ENCODE data around the gene ZNF423. TPM values are rescaled to one million over a fixed set of nuclear protein-coding genes. Genes with fewer than 3 reads are reported as not detected.

ZNF423 gene
- total RNA-seq, 2 donors from 2014 or later = not detected

DNA sequence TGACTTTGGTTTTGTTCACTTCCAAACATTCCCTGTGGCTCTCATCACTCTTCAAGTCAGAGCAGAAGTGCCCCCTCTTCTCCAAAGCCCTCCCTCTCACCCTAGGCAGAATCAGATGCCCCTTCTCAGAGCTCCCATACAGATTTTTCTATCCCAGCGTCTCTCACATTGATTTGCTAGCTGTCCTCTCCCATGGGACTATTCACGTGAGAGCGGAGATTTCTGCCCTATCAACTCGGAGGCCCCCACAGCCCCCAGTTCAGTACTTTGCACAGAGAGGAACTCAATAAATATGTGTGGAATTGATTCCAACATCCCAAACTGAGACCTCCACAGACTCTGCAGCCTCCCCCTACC, 299.7 kb downstream of the ZNF423 start:
- Mint-ChIP-seq H3K4me1 (ENCODE audit: low read depth) (no peaks in the 10 kb centered on the region), H3K27ac (no peak overlapping the region), H3K36me3 (ENCODE audit: insufficient read depth in 2 of 2) (no peaks in the 10 kb centered on the region), H3K4me3 (no peak overlapping the region), H3K9me3 (no peaks in the 10 kb centered on the region), H3K27me3 (ENCODE audit: low read depth) (no peaks in the 10 kb centered on the region)
- DNase-seq (no peak), ATAC-seq (replicated peaks in 1 of 2) (no peak)

DNA sequence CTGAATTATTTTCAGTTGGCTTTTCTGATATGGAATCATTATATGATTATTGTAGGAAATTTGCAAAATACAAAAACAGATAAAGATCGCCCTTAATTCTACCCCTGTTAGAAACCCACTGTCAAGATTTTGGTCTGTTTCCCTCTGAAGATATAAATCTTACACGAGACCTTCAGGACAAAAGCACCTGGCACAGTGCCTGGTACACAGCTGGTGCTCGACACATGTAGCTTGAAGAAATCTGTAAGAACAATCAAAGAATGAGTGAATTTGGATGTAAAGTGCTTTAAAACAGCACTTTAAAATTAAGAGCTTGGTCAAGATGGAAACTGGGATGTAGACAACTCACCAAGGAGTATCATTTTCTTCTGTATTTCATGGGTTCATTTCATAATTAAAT, 301.2 kb downstream of the ZNF423 start:
- Mint-ChIP-seq H3K4me1 (ENCODE audit: low read depth) (no peaks in the 10 kb centered on the region), H3K4me3 (no peak overlapping the region), H3K27ac (no peak overlapping the region), H3K27me3 (ENCODE audit: low read depth) (no peaks in the 10 kb centered on the region), H3K9me3 (no peaks in the 10 kb centered on the region), H3K36me3 (ENCODE audit: insufficient read depth in 2 of 2) (no peaks in the 10 kb centered on the region)
- ATAC-seq (replicated peaks in 1 of 2) (no peak), DNase-seq (no peak)

DNA sequence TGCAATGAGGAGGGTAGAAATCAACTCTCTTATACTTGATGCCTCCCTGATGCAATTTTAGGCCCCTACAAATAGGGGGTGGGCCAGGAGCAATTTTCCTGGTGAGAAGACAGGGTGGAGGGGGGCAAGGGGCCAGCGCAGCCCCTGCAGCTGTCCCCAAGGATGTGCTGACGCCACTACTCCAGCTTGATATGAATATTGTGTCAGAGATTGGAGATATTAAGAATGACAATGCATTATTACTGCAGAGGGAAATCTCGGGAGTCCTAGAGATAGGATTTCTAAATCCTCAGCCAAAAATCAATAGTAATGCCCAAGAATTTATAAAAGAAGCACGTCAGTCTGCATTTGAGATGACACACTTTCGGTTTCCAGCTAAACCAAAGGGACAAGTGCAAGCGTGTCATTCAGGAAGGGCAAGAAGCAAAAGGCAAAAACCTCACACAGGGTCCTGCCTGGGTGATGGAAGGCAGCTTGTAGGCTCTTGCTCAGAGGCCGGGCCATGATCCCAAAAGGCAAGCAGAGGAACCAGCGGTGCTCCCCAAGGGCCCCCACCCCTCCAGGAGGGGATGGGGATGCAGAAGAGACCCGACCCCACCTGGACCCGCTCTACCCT, 303.5 kb downstream of the ZNF423 start:
- DNase-seq (no peak), ATAC-seq (replicated peaks in 1 of 2) (no peak)
- Mint-ChIP-seq H3K27me3 (ENCODE audit: low read depth) (no peaks in the 10 kb centered on the region), H3K27ac (no peak overlapping the region), H3K4me1 (ENCODE audit: low read depth) (no peaks in the 10 kb centered on the region), H3K36me3 (ENCODE audit: insufficient read depth in 2 of 2) (no peaks in the 10 kb centered on the region), H3K9me3 (no peaks in the 10 kb centered on the region), H3K4me3 (no peak overlapping the region)

DNA sequence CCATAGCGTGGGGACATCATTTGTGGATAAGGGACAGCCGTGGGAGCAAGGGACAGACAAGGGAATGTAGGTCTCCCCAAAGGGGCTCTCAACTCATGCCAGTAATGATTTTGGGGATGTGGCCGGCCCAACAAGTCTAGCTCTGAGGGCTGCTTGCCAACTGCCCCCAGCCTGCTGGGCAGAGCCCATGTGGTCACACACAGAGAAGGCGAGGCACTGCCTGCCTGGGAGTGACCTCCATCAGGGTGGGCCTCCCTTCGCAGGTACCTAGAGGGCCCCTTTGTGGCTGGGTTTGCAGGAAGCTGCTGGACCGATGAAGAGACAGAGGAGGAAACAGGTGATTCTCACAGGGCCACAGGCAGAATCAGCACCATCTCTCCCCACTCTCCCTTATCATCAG, 305.2 kb downstream of the ZNF423 start:
- DNase-seq (no peak), ATAC-seq (replicated peaks in 1 of 2) (no peak)
- Mint-ChIP-seq H3K4me1 (ENCODE audit: low read depth) (no peaks in the 10 kb centered on the region), H3K9me3 (no peaks in the 10 kb centered on the region), H3K4me3 (no peak overlapping the region), H3K36me3 (ENCODE audit: insufficient read depth in 2 of 2) (no peaks in the 10 kb centered on the region), H3K27me3 (ENCODE audit: low read depth) (no peaks in the 10 kb centered on the region), H3K27ac (no peak overlapping the region)

DNA sequence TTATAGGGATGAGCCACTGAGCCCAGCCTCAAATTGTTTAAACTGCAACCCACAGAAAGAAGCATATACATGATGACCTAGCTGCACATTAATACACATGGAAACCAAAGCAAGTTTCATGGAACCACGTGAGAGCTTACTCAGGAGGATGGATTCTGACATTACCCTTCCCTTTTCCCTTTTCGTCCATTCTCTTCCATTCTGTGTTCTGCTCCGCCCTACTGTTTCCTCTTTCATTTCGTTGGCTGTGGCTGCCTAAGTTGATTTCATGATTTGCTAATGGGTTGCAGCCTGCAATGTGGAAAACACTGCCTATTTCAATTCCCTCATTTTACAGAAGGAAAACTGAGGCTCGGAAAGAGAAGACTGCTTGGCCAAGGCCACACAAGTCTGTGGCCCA, 305.8 kb downstream of the ZNF423 start:
- no peak for DNase-seq
- H3K9me3 Mint-ChIP-seq = no peaks in the 10 kb centered on the region
- no peaks in the 10 kb centered on the region for H3K4me1 Mint-ChIP-seq (ENCODE audit: low read depth)
- H3K36me3 Mint-ChIP-seq (ENCODE audit: insufficient read depth in 2 of 2) = no peaks in the 10 kb centered on the region
- no peak for ATAC-seq (replicated peaks in 1 of 2)
- H3K27me3 Mint-ChIP-seq (ENCODE audit: low read depth) = no peaks in the 10 kb centered on the region
- no peak overlapping the region for H3K27ac Mint-ChIP-seq
- H3K4me3 Mint-ChIP-seq = no peak overlapping the region

DNA sequence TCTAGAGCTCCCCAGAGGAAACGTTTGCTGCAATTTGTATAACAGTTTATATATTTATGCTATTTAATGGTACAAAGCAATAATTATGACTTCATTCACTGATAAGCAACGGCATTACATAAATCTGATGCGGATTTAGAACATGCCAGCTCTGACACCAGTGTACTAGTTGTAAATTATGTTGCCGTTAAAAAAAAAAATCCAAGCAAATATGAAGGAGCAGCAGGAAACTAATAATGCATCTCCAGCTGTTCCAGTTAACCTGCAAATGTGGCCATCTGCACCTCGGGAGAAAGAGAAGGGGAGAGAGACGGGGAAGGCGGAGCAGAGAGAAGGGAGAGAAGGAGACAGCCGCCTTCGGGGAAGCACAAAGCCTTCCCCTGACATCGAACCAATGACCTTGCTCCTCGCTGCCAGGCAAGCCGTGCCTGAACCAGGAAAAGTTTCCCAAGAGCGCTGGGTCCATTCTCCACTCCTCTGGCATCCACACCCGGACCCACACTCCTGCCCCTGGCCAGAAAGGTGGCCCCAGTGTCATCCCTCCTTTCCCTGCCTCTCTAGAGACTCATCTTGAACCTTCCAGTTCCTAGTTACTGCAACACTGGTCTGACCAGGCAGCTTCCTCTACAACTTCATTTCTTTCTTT, 307.5 kb downstream of the ZNF423 start:
- H3K36me3 Mint-ChIP-seq (ENCODE audit: insufficient read depth in 2 of 2) = no peaks in the 10 kb centered on the region
- DNase-seq (no peak), ATAC-seq (replicated peaks in 1 of 2) (no peak)
- no peaks in the 10 kb centered on the region for H3K27me3 Mint-ChIP-seq (ENCODE audit: low read depth)
- H3K4me1 Mint-ChIP-seq (ENCODE audit: low read depth) = no peaks in the 10 kb centered on the region
- H3K4me3 Mint-ChIP-seq = no peak overlapping the region
- no peaks in the 10 kb centered on the region for H3K9me3 Mint-ChIP-seq
- H3K27ac Mint-ChIP-seq = no peak overlapping the region

DNA sequence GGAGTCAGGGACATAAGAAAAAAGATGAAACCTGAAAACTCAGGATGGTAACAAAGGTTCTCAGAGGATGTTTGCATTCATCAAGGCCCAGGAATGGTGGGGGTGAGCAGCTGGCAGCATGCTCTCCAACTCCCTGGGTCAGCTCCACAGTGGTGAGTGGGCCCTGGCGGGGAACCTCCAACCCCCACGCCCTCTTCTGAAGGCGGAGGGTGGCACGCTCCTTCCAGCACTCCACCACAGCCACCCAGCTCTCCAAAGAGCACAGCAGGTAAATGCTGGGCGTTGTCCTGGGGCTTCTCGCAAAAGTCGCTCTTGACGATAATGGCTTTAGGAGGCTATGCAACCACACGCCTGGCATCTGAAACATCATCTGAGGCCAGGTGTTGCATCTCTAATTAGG, 308.5 kb downstream of the ZNF423 start:
- ATAC-seq (replicated peaks in 1 of 2) (no peak), DNase-seq (no peak)
- no peaks in the 10 kb centered on the region for H3K36me3 Mint-ChIP-seq (ENCODE audit: insufficient read depth in 2 of 2)
- no peak overlapping the region for H3K27ac Mint-ChIP-seq
- H3K9me3 Mint-ChIP-seq = no peaks in the 10 kb centered on the region
- H3K27me3 Mint-ChIP-seq (ENCODE audit: low read depth) = no peaks in the 10 kb centered on the region
- no peaks in the 10 kb centered on the region for H3K4me1 Mint-ChIP-seq (ENCODE audit: low read depth)
- no peak overlapping the region for H3K4me3 Mint-ChIP-seq

DNA sequence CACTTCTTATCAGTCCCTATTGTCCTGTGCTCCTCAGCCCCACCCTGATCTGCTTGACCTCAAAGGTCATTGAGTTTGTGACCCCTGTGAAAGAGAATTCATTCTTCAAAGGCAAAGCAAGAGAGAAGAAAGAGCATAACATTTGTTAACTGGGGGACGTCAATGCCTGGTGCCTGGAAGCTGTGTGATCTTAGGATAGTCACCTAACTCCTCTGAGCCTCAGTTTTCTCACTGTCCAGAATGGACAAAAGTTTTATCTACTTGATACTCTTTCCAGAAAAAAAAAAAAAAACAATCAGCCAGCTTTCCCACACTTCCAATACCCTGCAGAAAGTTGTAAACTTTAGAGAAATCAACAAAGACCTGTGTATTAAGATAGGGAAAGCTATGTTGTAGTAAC, 309.2 kb downstream of the ZNF423 start:
- no peaks in the 10 kb centered on the region for H3K27me3 Mint-ChIP-seq (ENCODE audit: low read depth)
- peaks cover 0 to under 1% of the 10 kb centered on the region in 2 donors for H3K36me3 Mint-ChIP-seq (ENCODE audit: insufficient read depth in 2 of 2)
- no peak overlapping the region for H3K4me3 Mint-ChIP-seq
- DNase-seq = no peak
- ATAC-seq (replicated peaks in 1 of 2) = no peak
- no peak overlapping the region for H3K27ac Mint-ChIP-seq
- no peaks in the 10 kb centered on the region for H3K4me1 Mint-ChIP-seq (ENCODE audit: low read depth)
- peaks cover under 1 to 1% of the 10 kb centered on the region in 2 donors for H3K9me3 Mint-ChIP-seq

DNA sequence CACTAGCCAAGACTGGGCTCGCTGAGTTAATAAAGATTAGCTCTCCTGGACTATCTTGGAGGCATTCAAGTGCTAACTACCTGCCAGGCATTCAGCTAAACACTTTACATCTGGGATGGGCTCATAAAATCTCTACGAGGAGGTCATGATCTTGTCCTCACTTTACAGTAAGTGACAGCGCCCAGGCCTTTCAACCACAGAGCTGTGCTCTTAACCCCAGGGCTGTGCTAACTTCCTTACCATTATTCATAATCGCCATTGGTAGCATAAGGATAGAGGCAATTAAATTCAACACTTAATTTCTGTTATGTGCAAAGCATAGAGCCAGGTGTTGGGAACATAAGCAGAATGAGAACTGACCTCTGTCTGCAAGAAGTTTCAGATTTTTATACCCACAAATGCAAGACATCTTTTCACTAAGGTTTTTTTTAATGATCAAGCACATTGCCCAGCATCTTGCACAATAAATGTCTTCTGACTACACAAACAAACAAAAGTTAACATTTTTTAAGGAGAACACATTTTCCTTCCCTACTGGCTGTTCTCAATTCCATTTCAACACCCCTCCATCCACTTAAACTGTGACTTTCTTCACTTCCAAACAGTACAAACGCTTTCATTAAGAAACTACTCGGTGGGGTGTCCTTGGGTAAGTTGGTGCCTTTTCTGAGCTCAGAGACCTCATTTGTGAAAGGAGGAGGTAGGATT, 310.0 kb downstream of the ZNF423 start:
- no peak for ATAC-seq (replicated peaks in 1 of 2)
- Mint-ChIP-seq H3K4me1 (ENCODE audit: low read depth) (no peaks in the 10 kb centered on the region), H3K9me3 (peaks cover 2 to 3% of the 10 kb centered on the region in 2 donors), H3K27ac (no peak overlapping the region), H3K27me3 (ENCODE audit: low read depth) (no peaks in the 10 kb centered on the region), H3K4me3 (no peak overlapping the region), H3K36me3 (ENCODE audit: insufficient read depth in 2 of 2) (peaks cover 0 to 4% of the 10 kb centered on the region in 2 donors)
- DNase-seq = no peak

DNA sequence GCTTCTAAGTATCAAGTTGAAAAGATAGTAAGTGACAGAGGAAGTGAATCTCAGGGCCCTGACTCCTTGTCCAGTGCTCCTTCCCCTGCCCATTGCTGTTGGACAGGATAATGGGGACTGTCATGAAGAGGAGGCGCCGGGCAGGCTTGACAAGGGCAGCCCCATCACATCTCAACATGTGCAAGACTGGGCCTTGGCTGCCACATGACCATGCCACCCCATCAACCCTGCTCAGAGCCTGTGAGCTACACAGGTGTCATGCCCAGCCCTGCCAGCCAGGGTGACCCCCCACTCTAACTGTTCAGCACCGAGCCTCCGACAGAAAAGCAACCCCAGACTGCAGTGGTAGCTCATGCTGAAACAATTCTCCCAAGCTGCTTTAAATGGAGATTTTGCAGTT, 310.7 kb downstream of the ZNF423 start:
- DNase-seq (no peak), ATAC-seq (replicated peaks in 1 of 2) (no peak)
- H3K4me1 Mint-ChIP-seq (ENCODE audit: low read depth) = no peaks in the 10 kb centered on the region
- H3K9me3 Mint-ChIP-seq = peaks cover 2 to 3% of the 10 kb centered on the region in 2 donors
- H3K36me3 Mint-ChIP-seq (ENCODE audit: insufficient read depth in 2 of 2) = peaks cover 0 to 4% of the 10 kb centered on the region in 2 donors
- no peak overlapping the region for H3K27ac Mint-ChIP-seq
- no peaks in the 10 kb centered on the region for H3K27me3 Mint-ChIP-seq (ENCODE audit: low read depth)
- H3K4me3 Mint-ChIP-seq = no peak overlapping the region

DNA sequence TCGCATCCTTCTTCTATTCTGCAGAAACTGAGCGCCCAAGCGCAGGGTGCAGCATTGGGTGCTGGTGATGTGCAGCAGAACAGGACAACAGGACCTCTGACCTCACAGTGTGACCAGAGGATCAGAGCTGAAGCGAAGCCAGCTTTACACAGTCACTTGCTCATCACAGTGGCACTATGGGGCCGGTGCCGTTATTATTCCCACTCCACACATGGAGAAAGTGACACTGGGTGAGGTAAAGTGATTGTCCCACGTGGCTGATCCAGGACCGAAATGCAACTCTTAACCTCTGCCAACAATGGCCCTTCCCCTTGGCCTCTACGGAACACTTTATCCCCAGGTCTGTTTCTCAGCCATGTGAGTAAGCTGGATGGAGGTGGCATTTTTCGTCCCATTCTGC, 311.1 kb downstream of the ZNF423 start:
- DNase-seq (no peak), ATAC-seq (replicated peaks in 1 of 2) (no peak)
- Mint-ChIP-seq H3K27ac (no peak overlapping the region), H3K36me3 (ENCODE audit: insufficient read depth in 2 of 2) (peaks cover 0 to 4% of the 10 kb centered on the region in 2 donors), H3K4me1 (ENCODE audit: low read depth) (no peaks in the 10 kb centered on the region), H3K4me3 (no peak overlapping the region), H3K9me3 (peaks cover 2 to 3% of the 10 kb centered on the region in 2 donors), H3K27me3 (ENCODE audit: low read depth) (no peaks in the 10 kb centered on the region)

DNA sequence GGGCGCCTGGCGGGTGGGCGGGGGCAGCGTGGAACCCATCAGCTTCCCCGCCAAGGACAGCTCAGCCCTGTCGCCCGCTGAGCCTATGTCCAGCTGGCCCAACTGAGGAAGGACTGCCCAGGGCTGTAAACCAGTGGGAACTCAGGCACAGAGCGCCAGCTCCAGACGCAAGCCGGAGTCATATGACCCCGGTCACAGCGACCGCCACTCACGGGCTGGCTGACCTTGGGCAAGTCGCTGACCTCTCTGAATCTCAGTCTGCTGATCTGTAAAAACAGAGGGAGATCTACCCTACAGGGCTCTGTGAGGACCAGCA, 312.3 kb downstream of the ZNF423 start:
- H3K36me3 Mint-ChIP-seq (ENCODE audit: insufficient read depth in 2 of 2) = peaks cover 0 to 4% of the 10 kb centered on the region in 2 donors
- DNase-seq (no peak), ATAC-seq (replicated peaks in 1 of 2) (no peak)
- H3K27ac Mint-ChIP-seq = no peak overlapping the region
- H3K9me3 Mint-ChIP-seq = peaks cover 2 to 3% of the 10 kb centered on the region in 2 donors
- no peak overlapping the region for H3K4me3 Mint-ChIP-seq
- H3K27me3 Mint-ChIP-seq (ENCODE audit: low read depth) = no peaks in the 10 kb centered on the region
- no peaks in the 10 kb centered on the region for H3K4me1 Mint-ChIP-seq (ENCODE audit: low read depth)

DNA sequence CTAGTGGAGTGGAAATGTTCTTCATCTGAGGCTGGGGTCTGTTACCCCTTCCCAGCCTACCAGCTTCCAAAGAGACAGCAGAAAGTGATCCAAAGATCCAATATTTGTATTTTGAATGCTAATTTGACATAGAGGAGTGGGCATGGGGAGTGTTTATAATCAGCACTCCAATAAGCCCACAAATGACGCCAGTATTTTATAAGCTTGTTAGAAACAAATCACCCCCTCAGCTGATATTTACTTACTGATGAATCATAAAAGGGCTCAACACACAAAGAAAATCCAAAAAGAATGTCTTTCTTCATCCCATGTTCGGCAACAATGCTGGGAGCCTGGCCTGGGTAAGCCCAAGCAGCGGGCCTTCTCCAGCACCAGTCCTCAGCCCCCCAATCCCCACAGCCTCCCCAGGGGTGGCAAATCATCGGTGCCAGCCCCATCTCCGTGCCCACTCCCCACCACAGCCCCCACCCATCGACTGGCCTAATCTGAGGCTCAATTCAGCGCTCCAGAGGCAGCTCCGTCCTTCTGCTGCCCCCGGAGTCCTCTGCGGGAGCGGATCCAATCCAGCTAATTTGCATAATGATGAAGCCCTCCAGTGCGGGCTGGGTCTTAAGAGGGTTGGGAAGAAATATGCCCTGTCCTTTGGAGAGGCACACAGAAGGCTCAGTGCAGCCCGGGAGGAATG, 312.8 kb downstream of the ZNF423 start:
- no peaks in the 10 kb centered on the region for H3K4me1 Mint-ChIP-seq (ENCODE audit: low read depth)
- no peaks in the 10 kb centered on the region for H3K27me3 Mint-ChIP-seq (ENCODE audit: low read depth)
- peaks cover 0 to 4% of the 10 kb centered on the region in 2 donors for H3K36me3 Mint-ChIP-seq (ENCODE audit: insufficient read depth in 2 of 2)
- H3K9me3 Mint-ChIP-seq = peaks cover 2 to 3% of the 10 kb centered on the region in 2 donors
- DNase-seq (no peak), ATAC-seq (replicated peaks in 1 of 2) (no peak)
- no peak overlapping the region for H3K27ac Mint-ChIP-seq
- no peak overlapping the region for H3K4me3 Mint-ChIP-seq

Data from activated T-cell treated with anti-CD3 and anti-CD28 coated beads, Interleukin-2, amount 50 U/mL, for 72 hours (primary cell).